Endothelial cell of umbilical vein (primary cell): ENCODE measurements around the gene CLPTM1L. TPM values are rescaled to one million over a fixed set of nuclear protein-coding genes. Genes with fewer than 3 reads are reported as not detected.

Experiments used
- BruUV-seq: library from RNA; stranded (reverse); fragments of 400-500 nt; replicated peaks from 2 replicates; lab custom pipeline; 2021; lab: Mats Ljungman, UMichigan
- CTCF ChIA-PET: fragments of 300-600, 350-600 bp; sonication (Branson Sonifier 250); formaldehyde crosslinking; loops from one replicate; lab custom pipeline; 2021; ENCODE audit warnings: antibody characterized with exemption, inconsistent platforms; lab: Charles Lee
- POLR2A ChIA-PET: fragments of 300-600, 350-600 bp; sonication (Branson Sonifier 250); formaldehyde crosslinking; loops from one replicate; lab custom pipeline; 2021; ENCODE audit warnings: antibody characterized with exemption, inconsistent platforms; lab: Charles Lee
- DNase-seq: peaks from one replicate; pipeline ENCODE4 v3.0.0-alpha.2; 2011; ENCODE audit warnings: low read depth, low spot score
- FAIRE-seq: peaks from 2 replicates; lab custom pipeline; 2011; peaks lifted over from hg19 to GRCh38; lab: Jason Lieb, UNC
- H2AFZ ChIP-seq: 2 replicates; pipeline ENCODE4 v1.6.0; 2012; ENCODE audit warnings: low read depth, low read length, control low read depth, inconsistent platforms
- H3K27ac ChIP-seq: 2 replicates; pipeline ENCODE4 v1.5.1; 2011; ENCODE audit warnings: low read depth, mild to moderate bottlenecking, control low read depth, low read length, moderate library complexity; ENCODE audit not compliant: insufficient read depth
- H3K27me3 ChIP-seq, 2 experiments: 2 replicates each; pipeline versions ENCODE4 v1.6.0 to v1.6.1; 2011; ENCODE audit warnings: low read length in 2 of 2, mixed read lengths in 1 of 2; ENCODE audit not compliant: control insufficient read depth in 2 of 2, insufficient read depth in 2 of 2
- H3K36me3 ChIP-seq, 2 experiments: 2 replicates in 1 of 2; 3 replicates in 1 of 2; pipeline ENCODE4 v1.5.1; 2011; ENCODE audit warnings: low read length in 2 of 2, mild to moderate bottlenecking in 1 of 2, moderate library complexity in 1 of 2; ENCODE audit not compliant: control insufficient read depth in 2 of 2, insufficient read depth in 2 of 2; ENCODE audit errors: extremely low read depth in 1 of 2
- H3K4me1 ChIP-seq: 3 replicates; pipeline ENCODE4 v1.5.1; 2011; ENCODE audit warnings: mild to moderate bottlenecking, low read length; ENCODE audit not compliant: control insufficient read depth, insufficient read depth; ENCODE audit errors: extremely low read depth
- H3K4me2 ChIP-seq: 2 replicates; pipeline ENCODE4 v1.6.1; 2011; ENCODE audit warnings: low read length, control low read depth, mixed read lengths; ENCODE audit not compliant: insufficient read depth
- H3K4me3 ChIP-seq, 3 experiments: fragments of 200-600 bp in 1 of 3; sonication (generic), shearing (Covaris generic) in 1 of 3; replicated peaks in 1 of 3; 2 replicates each; pipeline ENCODE4 v1.5.1; 2011 to 2016; ENCODE audit warnings: control low read depth in 3 of 3, low read length in 3 of 3, mild to moderate bottlenecking in 2 of 3, inconsistent platforms in 1 of 3, low read depth in 1 of 3, moderate library complexity in 1 of 3; ENCODE audit not compliant: insufficient read depth in 1 of 3
- H3K79me2 ChIP-seq: 2 replicates; pipeline ENCODE4 v1.6.0; 2012; ENCODE audit warnings: low read length, inconsistent platforms; ENCODE audit not compliant: control insufficient read depth, insufficient read depth
- H3K9ac ChIP-seq: replicated peaks from 2 replicates; pipeline ENCODE3; 2011; ENCODE audit warnings: low read length, control low read depth; ENCODE audit not compliant: insufficient read depth; ENCODE audit errors: extremely low read depth
- H3K9me1 ChIP-seq: replicated peaks from 3 replicates; pipeline ENCODE4 v1.6.0; 2011; ENCODE audit warnings: mild to moderate bottlenecking, low read length; ENCODE audit not compliant: control insufficient read depth, insufficient read depth; ENCODE audit errors: extremely low read depth
- H3K9me3 ChIP-seq: replicated peaks from 2 replicates; pipeline ENCODE4 v1.5.1; 2012; ENCODE audit warnings: low read length, inconsistent platforms; ENCODE audit not compliant: control insufficient read depth, insufficient read depth
- H4K20me1 ChIP-seq: replicated peaks from 2 replicates; pipeline ENCODE3; 2011; ENCODE audit warnings: mild to moderate bottlenecking, low read length; ENCODE audit not compliant: control insufficient read depth, insufficient read depth; ENCODE audit errors: extremely low read depth
- CTCF ChIP-seq, 2 donors: IDR thresholded peaks; 1 replicate in 1 of 2; 2 replicates in 1 of 2; pipeline ENCODE4 v1.5.1; 2011; ENCODE audit warnings: low read length in 2 of 2, mild to moderate bottlenecking in 2 of 2, moderate library complexity in 2 of 2, control low read depth in 1 of 2, inconsistent platforms in 1 of 2, low read depth in 1 of 2; ENCODE audit not compliant: insufficient read depth in 1 of 2; ENCODE audit errors: extremely low read depth in 1 of 2
- EZH2 ChIP-seq: IDR thresholded peaks from 2 replicates; pipeline ENCODE4 v1.6.1; 2012; ENCODE audit warnings: borderline replicate concordance, low read depth, mild to moderate bottlenecking, moderate library complexity, low read length, inconsistent platforms; ENCODE audit not compliant: severe bottlenecking
- FOS ChIP-seq: IDR thresholded peaks from 2 replicates; pipeline ENCODE4 v1.6.1; 2011; ENCODE audit warnings: mild to moderate bottlenecking, low read length, moderate library complexity, borderline replicate concordance; ENCODE audit not compliant: insufficient read depth
- GATA2 ChIP-seq: IDR thresholded peaks from 2 replicates; pipeline ENCODE4 v1.7.0; 2011; ENCODE audit warnings: low read depth, mild to moderate bottlenecking, moderate library complexity, mixed read lengths, low read length; ENCODE audit not compliant: insufficient read length, insufficient read depth
- JUN ChIP-seq: IDR thresholded peaks from 2 replicates; pipeline ENCODE4 v1.6.1; 2011; ENCODE audit warnings: borderline replicate concordance, low read depth; ENCODE audit not compliant: insufficient read length, insufficient read depth
- MAX ChIP-seq: IDR thresholded peaks from 2 replicates; pipeline ENCODE4 v1.6.1; 2011; ENCODE audit not compliant: insufficient read depth, insufficient read length
- MYC ChIP-seq: IDR thresholded peaks from one replicate; pipeline ENCODE4 v1.6.1; 2011; ENCODE audit warnings: mild to moderate bottlenecking, low read depth, low read length
- POLR2A ChIP-seq: IDR thresholded peaks from 2 replicates; pipeline ENCODE4 v1.6.1; 2012; ENCODE audit warnings: low read depth, mild to moderate bottlenecking, control low read depth, low read length
- POLR2AphosphoS5 ChIP-seq: IDR thresholded peaks from 2 replicates; pipeline ENCODE4 v1.6.1; 2012; ENCODE audit warnings: low read depth, mild to moderate bottlenecking, control low read depth, low read length, moderate library complexity; ENCODE audit not compliant: insufficient read depth
- dilution Hi-C: fragments of 300-500 bp; cut with MboI; formaldehyde crosslinking; loops from one replicate; pipeline ENCODE4 v1.15.0; 2019; ENCODE audit warnings: low sequenced_read_pairs; ENCODE audit not compliant: extremely low pct_ligation_motif_present
- intact Hi-C: fragments of 100-400 bp; cut with micrococcal nuclease; formaldehyde crosslinking; loops from one replicate; pipeline ENCODE4 v1.10.0; 2022
- polyA plus RNA-seq, 4 experiments: library from polyadenylated mRNA; depleted of rRNA in 3 of 4; stranded (reverse) in 3 of 4; unstranded in 1 of 4; fragments of >200 nt; gene quantifications; 2 replicates each; pipeline versions ENCODE4 v1.2.1 to v1.2.3, GENCODE V29; 2011 to 2012; ENCODE audit warnings: missing spikeins in 1 of 4
- total RNA-seq: library from RNA; stranded (reverse); gene quantifications from 2 replicates; pipeline ENCODE4 v1.2.3, GENCODE V29; 2021

Gene CLPTM1L
- total and polyA plus RNA-seq, 2 donors (not counting 3 experiments of a cell fraction or from before 2014, with no cell fraction given), result 116 to 191 TPM

GRCh38 chr5:1311439-1312055 is 33.4 kb downstream of the CLPTM1L start:
- dilution Hi-C loops (no loop called here), intact Hi-C loops (no loop called here)
- Histone ChIP-seq H3K9me1 (no peaks in the 10 kb centered on the region), H3K27me3 (no peaks in the 10 kb centered on the region), H3K79me2 (no peaks in the 10 kb centered on the region), H2AFZ (no peak overlapping the region), H4K20me1 (no peaks in the 10 kb centered on the region), H3K4me3 (no peak overlapping the region), H3K27ac (no peak overlapping the region), H3K36me3 (no peaks in the 10 kb centered on the region), H3K4me2 (no peak overlapping the region), H3K9ac (no peak overlapping the region), H3K4me1 (no peaks in the 10 kb centered on the region), H3K9me3 (no peaks in the 10 kb centered on the region)
- no peak for FAIRE-seq
- ChIA-PET CTCF (no interaction called here), POLR2A (no interaction called here)
- BruUV-seq, result no TSS peak
- TF ChIP-seq POLR2AphosphoS5, result no peak
- no peak for TF ChIP-seq MAX
- TF ChIP-seq FOS, result no peak
- TF ChIP-seq EZH2, result no peak
- TF ChIP-seq JUN, result no peak
- no peak for TF ChIP-seq MYC
- no peak for DNase-seq

GRCh38 chr5:1310118-1310517 is 34.8 kb downstream of the CLPTM1L start:
- intact Hi-C loops (no loop called here), dilution Hi-C loops (no loop called here)
- Histone ChIP-seq H2AFZ (no peak overlapping the region), H3K9me3 (no peaks in the 10 kb centered on the region), H3K9ac (no peak overlapping the region), H3K27ac (no peak overlapping the region), H3K79me2 (no peaks in the 10 kb centered on the region), H3K4me1 (no peaks in the 10 kb centered on the region), H3K4me2 (no peak overlapping the region), H3K4me3 (no peak overlapping the region), H4K20me1 (no peaks in the 10 kb centered on the region), H3K36me3 (no peaks in the 10 kb centered on the region), H3K9me1 (no peaks in the 10 kb centered on the region), H3K27me3 (no peaks in the 10 kb centered on the region)
- FAIRE-seq, result no peak
- POLR2A ChIA-PET, result no interaction called here
- DNase-seq, result no peak
- TF ChIP-seq MYC, result no peak
- TF ChIP-seq GATA2, result no peak
- TF ChIP-seq MAX, result no peak
- no peak for TF ChIP-seq CTCF (IDR thresholded peaks at IDR 0.05; ENCODE audit: extremely low read depth in 1 of 2, insufficient read depth in 1 of 2, low read depth in 1 of 2, low read length in 2 of 2)
- TF ChIP-seq POLR2A, result no peak
- TF ChIP-seq POLR2AphosphoS5, result no peak
- no peak for TF ChIP-seq JUN
- no peak for TF ChIP-seq EZH2
- TF ChIP-seq FOS, result no peak
- CTCF ChIA-PET, result interaction anchor here (0.7 kb wide), 1 partner anchor 59 kb away, joined by 3 read pairs; no protein-coding TSS in a partner anchor
- no TSS peak for BruUV-seq
